ENCODE measurements around the gene ASPHD1.
"Not testable (repeated sequence)": the region's sequence is repeated elsewhere in the genome, so short reads cannot be mapped to it uniquely, and the experiment has no call there.

ASPHD1 gene

GRCh38 chr16:29908719-29909220, 8.5 kb downstream of the ASPHD1 start:
- no peak for FAIRE-seq

DNA sequence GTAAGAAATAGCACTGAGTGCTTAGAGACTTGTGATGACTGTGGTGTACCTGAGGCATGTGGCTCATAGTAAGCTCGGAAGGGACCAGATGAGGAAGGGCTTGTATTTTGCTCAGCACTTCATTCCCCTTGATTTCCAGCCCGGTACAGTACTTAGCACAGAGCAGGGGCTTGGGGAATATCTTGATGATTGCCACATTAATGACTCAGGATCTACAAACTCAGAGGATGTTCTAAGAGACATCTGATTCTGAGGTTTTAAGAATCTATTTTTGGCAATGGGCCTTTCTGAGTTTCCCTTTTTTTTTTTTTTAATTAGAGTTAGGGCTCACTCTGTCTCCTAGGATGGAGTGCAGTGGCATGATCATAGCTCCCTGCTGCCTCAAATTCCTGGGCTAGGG, 9.1 kb downstream of the ASPHD1 start:
- FAIRE-seq = no peak

DNA sequence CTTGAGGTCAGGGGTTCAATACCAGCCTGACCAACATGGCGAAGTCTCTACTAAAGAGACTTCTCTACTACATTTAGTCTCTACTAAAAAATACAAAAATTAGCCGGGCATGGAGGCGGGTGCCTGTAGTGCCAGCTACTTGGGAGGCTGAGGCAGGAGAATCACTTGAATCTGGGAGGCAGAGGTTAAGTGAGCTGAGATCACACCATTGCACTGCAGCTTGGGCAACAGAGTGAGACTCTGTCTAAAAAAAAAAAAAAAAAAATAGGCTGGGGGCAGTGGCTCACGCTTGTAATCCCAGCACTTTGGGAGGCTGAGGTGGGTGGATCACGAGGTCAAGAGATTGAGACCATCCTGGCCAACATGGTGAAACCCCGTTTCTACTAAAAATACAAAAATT, 9.6 kb downstream of the ASPHD1 start:
- FAIRE-seq = not testable (repeated sequence)

- FAIRE-seq = no peak
Measured at GRCh38 chr16:29910819-29911675, 10.8 kb downstream of the ASPHD1 start.

DNA sequence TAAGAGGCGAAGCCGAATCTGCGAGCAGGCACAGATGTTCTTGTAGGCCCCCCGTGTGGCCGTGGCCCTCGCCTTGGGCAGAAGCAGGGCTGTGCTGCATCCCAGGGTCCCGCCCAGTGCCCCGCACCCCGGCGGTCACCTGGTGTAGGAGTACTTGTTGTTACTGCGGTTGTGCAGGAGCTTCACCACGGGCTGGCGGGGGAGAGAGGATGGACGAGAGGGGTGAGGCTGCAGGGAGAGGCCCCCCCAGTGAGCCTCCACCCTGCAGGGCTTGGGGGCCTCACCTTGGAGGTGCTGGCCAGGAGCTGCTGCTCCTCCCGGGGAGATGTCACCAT, 11.4 kb downstream of the ASPHD1 start:
- FAIRE-seq = no peak

DNA sequence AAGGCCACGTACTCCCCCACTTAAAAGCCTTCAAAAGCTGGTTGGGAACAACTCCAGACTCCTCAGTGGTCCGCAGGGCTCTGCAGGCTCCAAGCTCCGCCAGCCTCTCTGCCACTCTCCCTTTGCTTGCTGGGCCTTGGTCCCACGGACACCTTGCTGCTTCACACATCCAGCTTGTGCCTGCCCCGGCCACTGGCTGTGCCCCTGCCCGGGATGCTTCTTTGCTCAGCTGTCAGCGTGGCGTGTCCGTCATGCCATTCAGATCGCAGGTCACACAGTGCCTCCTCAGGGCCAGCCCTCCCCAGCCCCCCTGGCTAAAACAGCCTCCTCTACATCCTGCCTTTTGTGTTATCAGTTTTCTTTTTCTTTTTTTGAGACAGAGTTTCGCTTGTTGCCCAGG, 11.8 kb downstream of the ASPHD1 start:
- no peak for FAIRE-seq

- FAIRE-seq = no peak
Measured at GRCh38 chr16:29913514-29913913, 13.2 kb downstream of the ASPHD1 start.

DNA sequence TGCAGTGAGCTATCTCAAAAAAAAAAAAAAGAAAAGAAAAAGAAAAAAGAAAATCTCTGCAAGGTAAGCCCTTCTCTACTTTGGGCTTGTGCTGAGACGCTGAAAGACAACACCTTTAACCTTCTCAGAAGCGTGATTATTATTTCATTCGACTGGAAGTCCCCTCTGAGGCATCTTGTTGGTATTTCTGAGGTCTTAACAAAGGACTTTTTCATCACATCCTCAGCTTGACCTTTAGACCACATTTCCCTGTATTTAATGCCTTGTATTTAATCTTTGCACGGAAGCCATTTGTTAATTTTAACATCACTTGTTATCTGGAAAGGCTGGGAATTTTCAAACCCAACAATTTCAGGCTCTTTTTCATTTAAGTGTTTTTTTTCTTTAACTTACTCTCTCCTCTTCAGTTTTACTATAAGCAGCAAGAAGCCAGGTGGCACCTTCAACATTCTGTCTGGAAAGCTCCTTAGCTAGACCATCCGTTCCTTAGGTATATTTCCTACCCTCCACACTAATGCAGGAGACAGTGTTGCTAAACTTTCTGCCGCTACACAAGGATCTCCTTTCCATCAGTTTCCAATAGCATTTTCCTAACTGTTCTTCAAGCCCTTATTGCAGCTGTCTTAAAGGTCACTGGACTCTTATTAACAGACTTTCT, 15.4 kb downstream of the ASPHD1 start:
- no peak for FAIRE-seq

DNA sequence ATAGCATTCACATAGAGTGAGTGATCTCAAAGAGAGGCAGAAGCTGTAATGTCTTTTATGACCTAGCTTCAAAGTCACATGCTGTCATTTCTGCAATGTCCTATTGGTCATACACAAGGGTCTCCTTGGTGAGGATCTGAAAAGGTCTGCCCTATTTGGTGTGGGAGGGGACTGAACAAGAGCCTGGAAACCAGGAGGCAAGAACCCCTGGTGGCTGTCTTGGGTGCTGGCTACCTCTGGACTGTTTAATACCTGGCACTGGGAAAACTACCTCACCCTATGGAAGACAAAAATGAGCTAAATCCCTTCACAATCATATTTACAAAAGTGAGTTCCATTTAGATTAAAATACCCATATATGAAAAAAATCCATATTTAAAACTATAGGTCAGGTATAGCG, 16.7 kb downstream of the ASPHD1 start:
- no peak for FAIRE-seq

DNA sequence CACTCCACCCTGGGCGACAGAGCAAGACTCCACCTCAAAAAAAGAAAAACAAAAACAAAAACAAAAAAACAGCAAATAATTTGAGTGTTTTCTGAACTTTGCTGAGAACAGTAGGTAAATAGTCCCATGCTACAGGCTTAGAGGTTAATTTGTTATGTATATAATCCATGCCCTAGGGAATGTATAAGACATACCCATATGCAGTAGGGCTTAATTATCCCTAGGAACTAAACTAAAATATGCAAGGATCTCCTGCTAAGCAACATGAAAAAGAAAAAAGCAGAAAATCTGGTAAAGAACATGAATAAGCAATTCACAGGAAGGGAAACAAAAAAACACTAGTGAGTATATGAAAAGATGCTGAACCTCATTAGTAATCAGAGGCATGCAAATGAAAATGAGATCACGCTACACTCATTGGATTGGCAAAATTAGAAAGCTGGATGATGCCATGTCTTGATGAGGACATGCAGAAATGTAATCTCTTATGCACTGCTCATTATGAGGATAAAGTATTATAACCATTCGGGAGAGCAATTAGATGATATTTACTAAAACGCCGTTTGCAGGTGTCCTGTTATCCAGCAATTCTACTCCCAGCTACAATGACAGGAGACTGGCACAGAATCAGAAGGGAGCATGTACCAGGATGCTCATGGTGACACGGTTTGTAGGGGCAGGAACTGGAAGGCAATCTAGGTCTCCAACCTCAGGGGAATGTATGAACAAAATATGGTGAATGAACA, 20.2 kb downstream of the ASPHD1 start:
- FAIRE-seq = no peak

GRCh38 chr16:29921034-29921385, 20.7 kb downstream of the ASPHD1 start:
- no peak for FAIRE-seq

- FAIRE-seq = no peak
Measured at GRCh38 chr16:29922326-29922725, 22.0 kb downstream of the ASPHD1 start.

DNA sequence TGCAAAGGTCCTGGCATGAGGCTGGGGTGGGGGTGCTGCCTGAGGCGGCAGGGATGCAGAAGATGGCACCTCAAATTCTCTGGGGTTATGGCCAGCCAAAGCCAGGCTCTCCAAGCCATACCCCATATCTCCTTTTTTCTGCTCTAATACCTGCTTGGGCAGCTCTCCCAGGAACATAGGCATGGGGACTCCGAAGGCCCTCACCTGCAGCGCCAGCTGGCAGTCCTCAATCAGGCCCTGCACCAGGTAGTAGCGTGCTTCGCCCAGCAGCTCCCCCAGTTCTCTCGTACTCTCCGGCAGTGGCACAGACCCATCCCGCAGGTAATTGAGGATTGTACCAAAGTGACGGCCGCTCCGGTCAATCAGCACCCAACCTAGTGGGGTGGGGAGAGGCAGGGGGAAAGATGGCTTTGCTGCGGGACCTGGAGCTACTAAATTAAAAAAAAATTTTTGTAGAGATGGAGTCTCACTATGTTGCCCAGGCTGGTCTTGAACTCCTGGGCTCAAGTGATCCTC, 22.8 kb downstream of the ASPHD1 start:
- FAIRE-seq = no peak

DNA sequence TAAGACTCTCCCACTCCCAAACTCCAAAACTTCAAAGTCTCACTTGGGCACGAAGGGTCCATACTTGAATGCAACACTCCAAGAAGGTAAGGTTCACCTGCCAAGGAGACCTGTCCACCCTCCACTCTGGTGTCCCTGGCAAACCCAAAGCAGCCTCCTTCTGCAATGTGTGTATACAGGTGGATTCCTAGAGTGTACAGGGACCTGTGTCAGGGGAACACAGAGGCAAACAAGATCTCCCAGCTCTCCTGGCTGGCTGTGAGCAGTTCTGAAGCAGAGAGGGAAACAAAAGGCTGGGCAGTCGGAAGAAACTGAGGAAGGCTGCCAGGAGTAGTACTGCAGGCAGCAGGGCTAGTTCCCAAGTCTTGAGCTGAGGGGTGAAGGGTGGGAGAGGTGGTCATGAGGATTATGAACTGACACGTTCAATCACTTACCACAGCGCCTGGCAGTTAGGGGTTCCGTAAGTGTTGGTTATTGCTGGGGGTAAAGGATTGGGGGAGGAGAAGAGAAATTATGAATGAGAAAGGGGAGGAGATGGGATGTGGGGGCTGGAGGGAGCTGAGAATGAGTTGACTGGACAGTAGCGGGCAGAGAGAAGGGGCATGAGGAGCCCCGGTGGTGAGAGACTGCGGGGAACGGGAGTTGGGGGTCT, 24.9 kb downstream of the ASPHD1 start:
- no peak for FAIRE-seq

GRCh38 chr16:29925781-29926710, 25.8 kb downstream of the ASPHD1 start, which contains the start of gene KCTD13:
Gene KCTD13, minus strand, starts transcription at chr16:29926226. Its CDS starts 193 bp downstream, at chr16:29926033.
- FAIRE-seq = no peak

DNA sequence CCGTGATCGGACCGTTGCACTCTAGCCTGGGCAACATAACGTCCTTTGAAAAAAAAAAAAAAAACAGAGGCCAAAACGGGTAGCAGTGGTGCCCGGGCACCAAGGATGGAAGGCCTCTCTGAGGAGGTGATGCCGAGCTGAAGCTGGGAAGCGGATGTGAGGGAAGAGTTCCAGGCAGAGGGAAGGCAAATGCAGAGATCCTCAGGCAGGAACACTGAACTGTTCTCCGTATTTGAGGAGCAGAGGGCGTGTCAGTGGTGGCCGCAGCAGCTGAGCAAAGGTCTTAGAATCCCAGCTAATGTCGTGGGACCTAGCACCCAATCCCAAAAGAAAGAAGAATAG, 26.4 kb downstream of the ASPHD1 start:
- FAIRE-seq = no peak

GRCh38 chr16:29927070-29927905, 27.0 kb downstream of the ASPHD1 start:
- peak; percentile 91 for FAIRE-seq

- not testable (repeated sequence) for FAIRE-seq
Measured at GRCh38 chr16:29931750-29932149, 31.5 kb downstream of the ASPHD1 start.

- FAIRE-seq = no peak
Measured at GRCh38 chr16:29940656-29941055, 40.4 kb downstream of the ASPHD1 start.

Data from endometrium (tissue), 2 donors.